ENCODE data around the gene NAP1L4.

NAP1L4 gene

DNA sequence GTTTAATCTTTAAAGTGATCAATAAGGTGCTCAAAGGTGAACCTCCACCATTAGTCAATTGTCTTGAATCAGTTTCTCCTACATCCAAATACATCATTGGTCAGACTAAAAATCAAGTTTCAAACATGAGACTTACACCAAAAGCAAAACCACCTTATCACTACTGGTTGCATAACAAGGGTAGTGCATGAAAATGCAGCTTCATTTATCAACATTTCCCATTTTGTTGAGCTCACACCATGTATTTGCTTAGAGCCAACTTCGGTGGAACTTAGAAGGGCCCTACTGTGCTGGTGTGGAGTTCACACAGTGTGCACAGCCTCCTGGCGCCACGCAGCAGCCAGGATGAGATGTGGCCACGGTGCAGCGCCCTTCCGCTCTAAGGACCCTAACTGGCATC lies 39.8 kb downstream of the NAP1L4 start:
- TF ChIP-seq, protein P1, sequence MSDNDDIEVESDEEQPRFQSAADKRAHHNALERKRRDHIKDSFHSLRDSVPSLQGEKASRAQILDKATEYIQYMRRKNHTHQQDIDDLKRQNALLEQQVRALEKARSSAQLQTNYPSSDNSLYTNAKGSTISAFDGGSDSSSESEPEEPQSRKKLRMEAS (IDR thresholded peaks at IDR 0.05; ENCODE audit: low read depth, low read length) = no peak
- no peak for TF ChIP-seq CTCF (IDR thresholded peaks at IDR 0.05; ENCODE audit: low read depth, low read length)
- H3K4me3 ChIP-seq (ENCODE audit: low read depth, low read length) = no peak overlapping the region
- no peak for DNase-seq (ENCODE audit: low read depth)

- TF ChIP-seq POLR2A (IDR thresholded peaks at IDR 0.05; ENCODE audit: extremely low read depth, insufficient read length) (no peak), MYC (IDR thresholded peaks at IDR 0.05; ENCODE audit: low read depth, low read length) (no peak), CTCF (IDR thresholded peaks at IDR 0.05; ENCODE audit: low read depth, low read length) (no peak)
- TF ChIP-seq, protein P1 (IDR thresholded peaks at IDR 0.05; ENCODE audit: low read depth, low read length) = no peak
- no peak overlapping the region for H3K4me3 ChIP-seq (ENCODE audit: low read depth, low read length)
- DNase-seq (ENCODE audit: low read depth) = peak; percentile 56
These were observed 40.7 kb downstream of the NAP1L4 start for GRCh38 chr11:2951231-2952110.

DNA sequence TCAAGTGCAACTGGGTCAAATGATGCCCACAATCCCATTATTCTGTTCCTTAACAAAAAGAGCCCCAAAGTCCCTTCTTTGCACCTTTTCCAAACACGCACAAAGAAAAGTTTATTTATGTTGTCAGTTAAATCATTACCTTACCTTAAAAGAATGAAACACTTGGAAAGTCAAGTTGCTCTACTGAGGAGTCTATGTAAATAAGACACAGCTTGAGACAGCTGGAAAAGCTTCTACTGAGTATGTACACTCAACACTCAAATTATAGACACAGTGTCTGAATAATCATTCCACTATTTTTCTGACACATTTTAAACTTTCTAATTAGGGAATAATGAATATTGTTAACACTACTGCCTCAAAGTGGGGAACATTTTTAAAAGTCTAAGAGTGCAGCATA lies 41.3 kb downstream of the NAP1L4 start:
- no peak for DNase-seq (ENCODE audit: low read depth)
- H3K4me3 ChIP-seq (ENCODE audit: low read depth, low read length) = no peak overlapping the region
- no peak for TF ChIP-seq MYC (IDR thresholded peaks at IDR 0.05; ENCODE audit: low read depth, low read length)

GRCh38 chr11:2949920-2950319 lies 42.2 kb downstream of the NAP1L4 start:
- no peak overlapping the region for H3K4me3 ChIP-seq (ENCODE audit: low read depth, low read length)
- TF ChIP-seq, protein P1 (IDR thresholded peaks at IDR 0.05; ENCODE audit: low read depth, low read length) = no peak
- TF ChIP-seq POLR2A (IDR thresholded peaks at IDR 0.05; ENCODE audit: extremely low read depth, insufficient read length) (no peak), MYC (IDR thresholded peaks at IDR 0.05; ENCODE audit: low read depth, low read length) (no peak), CTCF (IDR thresholded peaks at IDR 0.05; ENCODE audit: low read depth, low read length) (no peak)
- no peak for DNase-seq (ENCODE audit: low read depth)

DNA sequence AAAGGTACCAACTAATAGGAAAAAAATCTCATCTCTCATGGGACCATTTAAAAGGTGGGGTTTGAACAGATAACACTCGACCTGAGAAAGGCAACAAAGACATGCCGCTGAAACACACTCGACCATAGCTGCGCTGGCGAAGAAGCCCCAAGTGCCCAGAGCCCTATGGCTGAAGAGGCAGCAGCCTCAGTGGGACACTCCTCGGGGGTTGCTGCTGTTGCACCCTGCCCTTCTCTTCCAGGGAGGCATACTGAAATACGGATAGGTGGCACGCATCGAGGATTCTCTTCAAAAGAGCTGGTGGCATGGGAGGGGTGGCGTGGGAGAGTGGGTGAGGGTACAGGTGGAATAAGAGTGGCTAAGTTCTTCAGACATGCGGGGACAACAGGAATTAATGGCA lies 44.4 kb downstream of the NAP1L4 start:
- no peak for DNase-seq (ENCODE audit: low read depth)
- no peak overlapping the region for H3K4me3 ChIP-seq (ENCODE audit: low read depth, low read length)
- TF ChIP-seq, protein P1 (IDR thresholded peaks at IDR 0.05; ENCODE audit: low read depth, low read length) = no peak
- TF ChIP-seq MYC (IDR thresholded peaks at IDR 0.05; ENCODE audit: low read depth, low read length) (no peak), CTCF (IDR thresholded peaks at IDR 0.05; ENCODE audit: low read depth, low read length) (no peak), POLR2A (IDR thresholded peaks at IDR 0.05; ENCODE audit: extremely low read depth, insufficient read length) (no peak)

DNA sequence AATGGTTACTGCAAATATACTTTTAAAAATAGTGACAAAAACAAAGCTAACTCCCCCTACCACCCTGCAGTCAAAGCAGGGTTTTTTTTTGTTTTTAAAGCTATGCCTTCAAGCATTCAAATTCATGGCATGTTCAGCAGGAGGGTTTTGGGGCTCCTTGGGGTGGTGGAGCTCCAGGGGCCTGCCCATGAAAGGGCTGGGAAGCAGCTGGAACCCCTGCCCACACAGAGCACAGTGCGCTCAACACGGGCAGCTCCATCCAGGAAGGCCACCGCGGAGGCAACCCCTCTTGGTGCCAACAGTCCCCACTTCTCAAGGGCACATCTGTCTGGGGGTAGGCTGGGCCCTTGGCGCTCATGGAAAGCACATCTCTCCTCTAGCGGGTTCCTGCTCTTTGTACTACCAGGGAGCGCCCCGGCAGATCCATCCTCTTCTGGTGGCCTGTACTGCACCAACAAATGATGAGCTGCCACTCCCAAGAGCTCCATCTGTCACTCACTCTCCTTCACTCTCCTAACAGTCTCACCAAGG lies 46.3 kb downstream of the NAP1L4 start:
- TF ChIP-seq POLR2A (IDR thresholded peaks at IDR 0.05; ENCODE audit: extremely low read depth, insufficient read length) (no peak), MYC (IDR thresholded peaks at IDR 0.05; ENCODE audit: low read depth, low read length) (no peak), CTCF (IDR thresholded peaks at IDR 0.05; ENCODE audit: low read depth, low read length) (no peak)
- TF ChIP-seq, protein P1 (IDR thresholded peaks at IDR 0.05; ENCODE audit: low read depth, low read length) = no peak
- DNase-seq (ENCODE audit: low read depth) = no peak
- no peak overlapping the region for H3K4me3 ChIP-seq (ENCODE audit: low read depth, low read length)
